GM21526 (cell line): Measurements from ENCODE around the gene CDC7.

Source experiments
- ATAC-seq: cut with Tn5 transposase; IDR thresholded peaks from one replicate; pipeline ENCODE4 v1.9.1; 2021; ENCODE audit warnings: moderate library complexity; ENCODE audit not compliant: unreplicated experiment, low FRiP score

CDC7 gene

GRCh38 chr1:91569411-91570119 is 68.9 kb downstream of the CDC7 start:
- ATAC-seq: no peak

GRCh38 chr1:91570120-91570448 is 69.4 kb downstream of the CDC7 start:
- no peak for ATAC-seq

GRCh38 chr1:91572044-91572443 is 71.4 kb downstream of the CDC7 start:
- ATAC-seq: peak; percentile 63
